GM06990 (cell line): ENCODE data around the gene SLC26A3.

Experiments
- DNase-seq: peaks from one replicate; pipeline ENCODE4 v3.0.0-alpha.2; 2011; ENCODE audit not compliant: insufficient read length; ENCODE audit errors: extremely low read depth
- H3K27me3 ChIP-seq: replicated peaks from 2 replicates; pipeline ENCODE4 v1.6.0; 2011; ENCODE audit warnings: low read length; ENCODE audit not compliant: control insufficient read depth, insufficient read depth
- H3K36me3 ChIP-seq: 2 replicates; pipeline ENCODE4 v1.5.1; 2011; ENCODE audit warnings: low read length; ENCODE audit not compliant: control insufficient read depth, insufficient read depth
- H3K4me3 ChIP-seq: replicated peaks from 2 replicates; pipeline ENCODE4 v1.5.1; 2011; ENCODE audit warnings: low read depth, mild to moderate bottlenecking, control low read depth, low read length
- CTCF ChIP-seq: IDR thresholded peaks from 2 replicates; pipeline ENCODE4 v1.5.1; 2011; ENCODE audit warnings: low read length, control low read depth, mild to moderate bottlenecking, inconsistent platforms; ENCODE audit not compliant: insufficient read depth, poor library complexity, severe bottlenecking

Gene SLC26A3

GRCh38 chr7:107768263-107768662 is 34.8 kb downstream of the SLC26A3 start:
- Histone ChIP-seq H3K4me3 (no peak overlapping the region), H3K36me3 (no peaks in the 10 kb centered on the region), H3K27me3 (no peaks in the 10 kb centered on the region)
- TF ChIP-seq CTCF, result no peak
- DNase-seq, result no peak

DNA sequence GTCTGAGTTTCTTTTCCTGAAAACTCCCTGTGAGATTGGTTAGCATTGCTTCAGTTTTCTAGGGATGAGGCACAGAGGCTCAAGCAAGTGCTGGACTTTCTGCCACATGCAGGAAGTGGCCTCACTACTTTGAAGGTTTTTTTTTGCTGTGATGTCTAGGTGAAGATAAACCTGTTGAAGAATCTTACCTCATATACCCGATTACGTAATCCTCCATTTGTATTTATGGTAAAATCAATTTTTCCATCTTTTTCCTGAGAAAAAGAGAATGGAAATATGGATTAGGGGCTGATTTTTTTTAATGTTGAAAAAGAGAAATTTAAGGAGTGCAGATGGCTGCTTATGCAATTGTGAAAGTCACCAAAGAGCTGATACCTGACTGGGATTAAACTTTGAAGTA is 35.6 kb downstream of the SLC26A3 start:
- no peak for DNase-seq
- Histone ChIP-seq H3K27me3 (no peaks in the 10 kb centered on the region), H3K36me3 (no peaks in the 10 kb centered on the region), H3K4me3 (no peak overlapping the region)
- no peak for TF ChIP-seq CTCF

- Histone ChIP-seq H3K27me3 (no peaks in the 10 kb centered on the region), H3K4me3 (no peak overlapping the region), H3K36me3 (peaks cover 10% of the 10 kb centered on the region)
- no peak for DNase-seq
- TF ChIP-seq CTCF, result no peak
These were observed 44.4 kb downstream of the SLC26A3 start for GRCh38 chr7:107758667-107759066.

- TF ChIP-seq CTCF, result peak; percentile 26
- Histone ChIP-seq H3K4me3 (no peak overlapping the region), H3K36me3 (peaks cover 14% of the 10 kb centered on the region), H3K27me3 (no peaks in the 10 kb centered on the region)
- no peak for DNase-seq
These were observed 48.4 kb downstream of the SLC26A3 start for GRCh38 chr7:107754642-107755041.

DNA sequence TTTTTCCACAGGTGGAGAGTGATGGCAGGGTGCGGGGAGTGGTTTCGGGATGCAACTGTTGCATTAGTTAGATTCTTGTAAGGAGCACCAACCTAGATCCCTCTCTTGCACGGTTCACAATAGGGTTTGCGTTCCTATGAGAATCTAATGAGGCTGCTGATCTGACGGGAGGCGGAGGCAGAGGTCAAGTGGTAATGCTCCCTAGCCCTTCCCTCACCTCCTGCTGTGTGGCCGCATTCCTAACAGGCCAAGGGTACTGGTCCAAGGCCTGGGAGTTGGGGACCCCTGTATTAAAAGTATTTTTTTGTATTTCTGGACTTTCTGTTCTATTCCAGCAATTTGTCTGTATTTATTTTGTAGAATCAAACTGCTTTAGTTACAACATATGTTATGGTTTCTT is 51.9 kb downstream of the SLC26A3 start:
- no peak overlapping the region for H3K4me3 ChIP-seq
- DNase-seq, result no peak
- peaks cover 4% of the 10 kb centered on the region for H3K36me3 ChIP-seq
- no peaks in the 10 kb centered on the region for H3K27me3 ChIP-seq
- TF ChIP-seq CTCF, result no peak

DNA sequence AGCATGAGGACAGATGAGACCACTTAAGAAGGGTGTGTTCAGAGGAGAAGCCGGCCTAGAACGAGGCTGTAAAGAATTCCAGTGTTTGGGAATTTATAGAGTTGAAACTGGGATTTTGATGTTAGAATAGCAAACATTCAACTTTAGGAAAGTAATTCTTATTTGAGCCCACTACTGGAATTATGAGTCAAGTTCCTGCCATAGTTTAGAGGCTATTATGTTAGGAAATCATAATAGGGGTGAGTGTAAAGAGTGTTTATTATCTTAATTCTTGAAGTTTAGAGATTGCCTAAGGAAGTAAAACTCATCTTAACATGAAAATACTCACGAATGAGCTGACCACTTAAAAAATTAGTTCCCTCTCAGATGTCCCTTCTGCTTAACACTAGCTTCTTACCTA is 57.0 kb downstream of the SLC26A3 start:
- no peak for TF ChIP-seq CTCF
- no peak for DNase-seq
- peak overlapping the region; percentile 99 for H3K4me3 ChIP-seq
- no peaks in the 10 kb centered on the region for H3K27me3 ChIP-seq
- H3K36me3 ChIP-seq, result peaks cover 1% of the 10 kb centered on the region
